ENCODE measurements around the gene B4GALT1.

Gene B4GALT1

GRCh38 chr9:33125871-33126823 lies 41.0 kb downstream of the B4GALT1 start:
- intact Hi-C loops (cut with DNase I): no loop called here
- no peak for DNase-seq

GRCh38 chr9:33125461-33125860 lies 41.7 kb downstream of the B4GALT1 start:
- DNase-seq: no peak
- intact Hi-C loops (cut with DNase I): no loop called here

- DNase-seq: peak in 2 of 10 donors; percentile 13 to 41
These were observed 42.3 kb downstream of the B4GALT1 start for GRCh38 chr9:33124751-33125381.

GRCh38 chr9:33124046-33124445 lies 43.1 kb downstream of the B4GALT1 start:
- DNase-seq: no peak
- intact Hi-C loops (cut with DNase I): no loop called here

More at GRCh38 chr9:33124751-33125381, 42.3 kb downstream of the B4GALT1 start:
- intact Hi-C loops (cut with DNase I): no loop called here

- intact Hi-C loops (cut with DNase I): no loop called here
- peak in 1 of 10 donors; percentile 45 for DNase-seq
These were observed 43.6 kb downstream of the B4GALT1 start for GRCh38 chr9:33123407-33124031.

- DNase-seq: no peak
- intact Hi-C loops (cut with DNase I): no loop called here
These were observed 46.5 kb downstream of the B4GALT1 start for GRCh38 chr9:33120620-33121019.

- intact Hi-C loops (cut with DNase I): no loop called here
These were observed 49.3 kb downstream of the B4GALT1 start for GRCh38 chr9:33117796-33118195.

GRCh38 chr9:33117306-33117705 lies 49.8 kb downstream of the B4GALT1 start:
- intact Hi-C loops (cut with DNase I): no loop called here

More at GRCh38 chr9:33117796-33118195, 49.3 kb downstream of the B4GALT1 start:
- DNase-seq: peak in 1 of 10 donors; percentile 30

GRCh38 chr9:33116860-33117259 lies 50.3 kb downstream of the B4GALT1 start:
- DNase-seq: peak in 1 of 10 donors; percentile 1
- intact Hi-C loops (cut with DNase I): no loop called here

More at GRCh38 chr9:33117306-33117705, 49.8 kb downstream of the B4GALT1 start:
- DNase-seq: no peak

- intact Hi-C loops (cut with DNase I): no loop called here
- peak in 1 of 10 donors; percentile 54 for DNase-seq
These were observed 52.4 kb downstream of the B4GALT1 start for GRCh38 chr9:33114746-33115145.

GRCh38 chr9:33113799-33114547 lies 53.2 kb downstream of the B4GALT1 start:
- peak in 1 of 10 donors; percentile 51 for DNase-seq
- intact Hi-C loops (cut with DNase I): no loop called here

GRCh38 chr9:33112094-33112493 lies 55.0 kb downstream of the B4GALT1 start:
- DNase-seq: peak in 1 of 10 donors; percentile 44
- intact Hi-C loops (cut with DNase I): no loop called here

- intact Hi-C loops (cut with DNase I): no loop called here
- DNase-seq: no peak
These were observed 55.5 kb downstream of the B4GALT1 start for GRCh38 chr9:33111631-33112030.

GRCh38 chr9:33110686-33111085 lies 56.5 kb downstream of the B4GALT1 start:
- intact Hi-C loops (cut with DNase I): no loop called here
- no peak for DNase-seq

- DNase-seq: no peak
- intact Hi-C loops (cut with DNase I): no loop called here
These were observed 57.1 kb downstream of the B4GALT1 start for GRCh38 chr9:33109850-33110595.

GRCh38 chr9:33109097-33109496 lies 58.0 kb downstream of the B4GALT1 start:
- intact Hi-C loops (cut with DNase I): no loop called here
- DNase-seq: no peak

GRCh38 chr9:33108472-33108871 lies 58.7 kb downstream of the B4GALT1 start:
- no peak for DNase-seq
- intact Hi-C loops (cut with DNase I): no loop called here

GRCh38 chr9:33107762-33108161 lies 59.4 kb downstream of the B4GALT1 start:
- intact Hi-C loops (cut with DNase I): no loop called here
- no peak for DNase-seq

- no peak for DNase-seq
- intact Hi-C loops (cut with DNase I): no loop called here
These were observed 60.1 kb downstream of the B4GALT1 start for GRCh38 chr9:33106827-33107621.
